Stimulated activated CD8-positive, alpha-beta memory T cell treated with anti-CD3 and anti-CD28 coated beads, Interleukin-12 subunit alpha, Interleukin-12 subunit beta, amount 100 ng/mL, for 4 hours (primary cell): ENCODE measurements around the gene SACM1L.

ENCODE experiments used
- DNase-seq: peaks from one replicate; pipeline ENCODE4 v3.0.0-alpha.2; 2020; ENCODE audit warnings: low read depth

SACM1L gene

GRCh38 chr3:45771831-45772230 lies 82.6 kb downstream of the SACM1L start:
- no peak for DNase-seq

GRCh38 chr3:45772341-45773035 lies 83.3 kb downstream of the SACM1L start:
- no peak for DNase-seq

GRCh38 chr3:45773072-45773471 lies 83.9 kb downstream of the SACM1L start:
- DNase-seq: no peak

- no peak for DNase-seq
These were observed 84.7 kb downstream of the SACM1L start for GRCh38 chr3:45773714-45774449.

GRCh38 chr3:45774581-45775521 lies 85.7 kb downstream of the SACM1L start:
- no peak for DNase-seq

- DNase-seq: no peak
These were observed 86.5 kb downstream of the SACM1L start for GRCh38 chr3:45775571-45776300.

- DNase-seq: no peak
These were observed 87.1 kb downstream of the SACM1L start for GRCh38 chr3:45776301-45776595.

GRCh38 chr3:45776611-45777010 lies 87.4 kb downstream of the SACM1L start:
- DNase-seq: no peak

GRCh38 chr3:45777111-45777745 lies 88.0 kb downstream of the SACM1L start:
- no peak for DNase-seq

- no peak for DNase-seq
These were observed 88.7 kb downstream of the SACM1L start for GRCh38 chr3:45777746-45778386.

GRCh38 chr3:45778761-45779201 lies 89.6 kb downstream of the SACM1L start:
- no peak for DNase-seq

GRCh38 chr3:45779746-45780735 lies 90.8 kb downstream of the SACM1L start:
- no peak for DNase-seq

- DNase-seq: no peak
These were observed 92.1 kb downstream of the SACM1L start for GRCh38 chr3:45781271-45781670.

- no peak for DNase-seq
These were observed 92.6 kb downstream of the SACM1L start for GRCh38 chr3:45781841-45782240.

- no peak for DNase-seq
These were observed 93.2 kb downstream of the SACM1L start for GRCh38 chr3:45782381-45782780.

- no peak for DNase-seq
These were observed 94.5 kb downstream of the SACM1L start for GRCh38 chr3:45783667-45784066.

GRCh38 chr3:45785605-45786150 lies 96.5 kb downstream of the SACM1L start:
- DNase-seq: no peak

GRCh38 chr3:45786801-45787495 lies 97.8 kb downstream of the SACM1L start:
- no peak for DNase-seq

GRCh38 chr3:45787551-45787950 lies 98.4 kb downstream of the SACM1L start:
- DNase-seq: no peak
